HG02970 (cell line): ENCODE measurements around the gene ZCCHC10.
A peak's percentile ranks its signal among the peaks of the same experiment; 100 is the strongest.

ENCODE experiments used
- ATAC-seq: cut with Tn5 transposase; IDR thresholded peaks from one replicate; pipeline ENCODE4 v1.9.1; 2021; ENCODE audit warnings: mild to moderate bottlenecking, moderate library complexity, moderate number of reproducible peaks; ENCODE audit not compliant: unreplicated experiment, low FRiP score

The ZCCHC10 gene

GRCh38 chr5:133025804-133026663 is at the start of gene ZCCHC10:
Gene ZCCHC10, minus strand, starts transcription at chr5:133026549. Its CDS starts 12 bp downstream, at chr5:133026537.
- ATAC-seq: peak; percentile 91

GRCh38 chr5:133075572-133076536 is 49.5 kb upstream of the ZCCHC10 start:
- ATAC-seq: no peak

GRCh38 chr5:133072021-133072420 is 45.7 kb upstream of the ZCCHC10 start:
- no peak for ATAC-seq

GRCh38 chr5:133066045-133066444 is 39.7 kb upstream of the ZCCHC10 start:
- ATAC-seq: no peak

GRCh38 chr5:133065471-133065870 is 39.1 kb upstream of the ZCCHC10 start:
- no peak for ATAC-seq

- ATAC-seq: no peak
Observed at GRCh38 chr5:133063965-133064364, 37.6 kb upstream of the ZCCHC10 start.

GRCh38 chr5:133062276-133062675 is 35.9 kb upstream of the ZCCHC10 start:
- no peak for ATAC-seq

- ATAC-seq: no peak
Observed at GRCh38 chr5:133059621-133060020, 33.3 kb upstream of the ZCCHC10 start.

GRCh38 chr5:133056891-133057290 is 30.5 kb upstream of the ZCCHC10 start:
- ATAC-seq: no peak

- ATAC-seq: no peak
Observed at GRCh38 chr5:133054697-133055471, 28.5 kb upstream of the ZCCHC10 start.

GRCh38 chr5:133053448-133053847 is 27.1 kb upstream of the ZCCHC10 start:
- ATAC-seq: no peak

GRCh38 chr5:133052317-133053175 is 26.2 kb upstream of the ZCCHC10 start:
- peak; percentile 38 for ATAC-seq

- ATAC-seq: peak; percentile 88
Observed at GRCh38 chr5:133051542-133052316, 25.4 kb upstream of the ZCCHC10 start, which contains the start of gene HSPA4. Gene HSPA4, plus strand, starts transcription at chr5:133052013. Its CDS starts 238 bp downstream, at chr5:133052251.

- ATAC-seq: peak; percentile 5
Observed at GRCh38 chr5:133051061-133051541, 24.8 kb upstream of the ZCCHC10 start.

GRCh38 chr5:133050521-133050920 is 24.2 kb upstream of the ZCCHC10 start:
- no peak for ATAC-seq

GRCh38 chr5:133049726-133050048 is 23.3 kb upstream of the ZCCHC10 start:
- no peak for ATAC-seq

- no peak for ATAC-seq
Observed at GRCh38 chr5:133048993-133049725, 22.8 kb upstream of the ZCCHC10 start.

GRCh38 chr5:133047404-133047803 is 21.1 kb upstream of the ZCCHC10 start:
- ATAC-seq: no peak
